Activated T-helper 1 cell treated with anti-CD3 and anti-CD28 coated beads, Interleukin-2, amount 50 U/mL, for 16 hours (primary cell): ENCODE data around the gene MILR1.

Experiments used
- DNase-seq, 2 donors: peaks; one replicate each; pipeline ENCODE4 v3.0.0-alpha.2; 2020; ENCODE audit warnings: low read depth in 1 of 2, low spot score in 1 of 2

The MILR1 gene

DNA sequence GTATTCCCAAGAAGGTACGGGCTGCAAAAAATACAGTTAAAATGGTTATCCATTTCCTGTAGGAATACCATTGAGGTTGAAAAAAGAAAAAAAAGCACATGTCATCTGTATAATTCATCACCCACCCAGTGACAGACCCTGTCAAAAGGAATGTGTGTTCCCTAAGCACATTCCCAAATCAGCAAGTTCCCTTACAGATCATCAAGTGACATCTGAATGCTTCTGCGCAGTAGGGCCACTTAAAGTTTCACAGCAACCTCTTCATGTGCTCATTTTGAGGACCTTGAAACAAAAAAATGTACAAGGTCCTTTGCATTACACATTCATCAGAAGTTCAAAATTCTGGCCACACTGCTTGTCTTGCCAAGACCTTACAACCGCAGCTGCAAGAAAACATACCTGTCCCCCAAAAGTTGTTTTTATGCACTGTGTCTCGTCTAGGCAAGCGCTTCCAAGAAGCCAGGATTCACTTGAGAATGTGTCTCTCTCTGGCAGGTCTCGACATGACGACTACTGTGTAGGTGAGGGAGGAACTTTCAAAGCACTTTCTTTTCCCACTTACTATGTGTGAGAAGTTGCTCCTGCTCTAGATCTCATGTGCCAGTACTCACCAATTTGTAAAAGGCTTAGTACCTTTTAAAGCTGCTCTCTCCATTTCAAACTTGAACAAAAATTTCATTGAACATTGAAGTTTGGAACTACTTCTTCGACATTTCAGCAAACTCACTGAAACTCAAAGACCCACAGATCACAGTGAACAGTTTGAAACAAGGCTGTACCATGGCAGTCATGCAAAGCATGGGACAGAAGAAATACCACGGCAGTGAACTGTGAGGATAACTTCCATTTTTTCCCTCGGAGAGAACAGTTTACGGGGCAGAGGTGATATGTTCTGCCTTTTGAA lies 52.2 kb downstream of the MILR1 start:
- DNase-seq, result no peak

DNA sequence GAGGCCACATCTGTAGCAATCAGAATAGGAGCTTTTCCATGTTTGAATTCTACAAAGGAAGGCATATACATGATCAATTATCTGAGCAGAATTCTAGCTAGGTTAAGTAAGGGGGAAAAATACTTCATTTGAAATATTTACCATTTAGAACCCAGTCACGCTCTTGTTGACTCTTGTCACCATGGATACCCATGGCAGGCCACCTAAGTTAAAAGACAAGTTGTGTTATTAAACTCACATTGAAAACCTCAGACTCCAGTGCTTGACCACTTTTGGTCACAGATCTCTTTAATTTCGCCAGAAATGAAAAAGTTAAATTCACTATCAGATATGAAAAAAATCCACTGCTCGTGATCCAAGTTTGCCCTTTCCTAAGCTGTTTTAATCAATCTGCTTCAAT lies 53.1 kb downstream of the MILR1 start:
- DNase-seq, result no peak

- DNase-seq, result no peak
Observed at GRCh38 chr17:64502809-64503208, 53.9 kb downstream of the MILR1 start.

- DNase-seq, result no peak
Observed at GRCh38 chr17:64503341-64503740, 54.4 kb downstream of the MILR1 start.

DNA sequence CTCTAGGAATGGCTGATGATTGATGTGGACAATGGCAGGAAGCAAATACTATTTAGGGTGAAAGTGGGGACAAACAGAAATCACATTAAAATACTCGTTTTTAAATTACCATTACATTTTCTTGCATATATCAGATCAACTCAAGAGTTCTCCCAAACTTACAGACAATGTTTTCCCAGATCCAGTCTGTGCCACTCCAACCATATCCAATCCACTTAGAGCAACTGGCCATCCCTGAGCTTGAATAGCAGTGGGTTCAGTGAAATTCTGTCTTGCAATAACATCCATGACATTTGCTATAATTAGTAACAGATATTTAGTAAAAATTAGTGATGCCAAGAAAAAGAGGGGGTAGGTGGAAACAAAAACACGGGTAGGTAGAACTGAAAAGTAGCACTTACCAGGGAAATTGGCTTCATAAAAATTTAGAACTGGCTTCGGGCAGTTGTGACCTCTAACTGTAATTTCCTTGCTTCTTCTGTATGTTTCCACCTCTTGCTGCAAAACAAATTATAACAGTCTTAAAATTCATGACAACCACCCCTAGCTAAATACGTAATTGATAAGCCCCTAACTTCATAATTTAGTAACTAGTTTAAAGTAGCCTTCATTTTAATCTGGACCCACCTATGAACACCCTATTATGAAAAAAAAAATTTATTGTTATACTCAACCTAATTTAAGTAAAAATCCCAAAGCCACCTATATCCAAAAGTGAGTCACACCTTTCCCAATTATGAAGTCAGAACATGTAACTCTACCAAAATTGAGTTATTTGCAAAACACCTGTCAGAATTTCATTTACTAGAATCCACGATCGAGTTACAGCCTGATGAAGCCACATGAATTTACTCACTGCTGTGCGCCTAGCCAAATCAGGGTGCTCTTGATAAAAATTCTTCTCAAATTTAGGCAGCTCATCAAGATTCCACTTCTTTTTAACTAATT lies 55.2 kb downstream of the MILR1 start:
- DNase-seq, result no peak

DNA sequence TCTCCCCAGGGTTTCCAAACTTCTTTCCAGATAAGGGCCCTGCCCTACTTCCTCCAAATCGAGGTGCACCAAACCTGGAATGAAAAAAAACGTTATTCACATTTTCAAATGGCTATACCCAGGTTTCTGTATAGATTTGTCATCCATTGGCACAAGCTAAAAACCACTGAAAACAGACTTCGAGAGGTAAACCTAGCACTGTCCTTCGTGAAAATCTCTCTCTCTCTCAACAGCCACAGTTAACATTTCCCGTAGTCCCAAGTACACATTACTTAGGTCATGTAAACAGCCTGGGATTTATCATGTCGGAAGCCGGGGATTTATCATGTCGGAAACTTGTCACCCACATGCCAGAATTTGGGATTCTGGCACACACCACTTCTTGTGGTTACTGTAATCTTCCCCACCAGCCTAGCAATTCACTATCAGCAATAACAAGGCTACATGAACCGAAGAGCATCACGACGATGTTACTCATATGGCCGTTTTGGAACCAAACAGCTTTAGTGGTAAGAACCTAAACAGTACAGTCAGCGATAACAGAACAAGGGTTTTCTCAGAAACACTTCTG lies 55.9 kb downstream of the MILR1 start:
- no peak for DNase-seq

DNA sequence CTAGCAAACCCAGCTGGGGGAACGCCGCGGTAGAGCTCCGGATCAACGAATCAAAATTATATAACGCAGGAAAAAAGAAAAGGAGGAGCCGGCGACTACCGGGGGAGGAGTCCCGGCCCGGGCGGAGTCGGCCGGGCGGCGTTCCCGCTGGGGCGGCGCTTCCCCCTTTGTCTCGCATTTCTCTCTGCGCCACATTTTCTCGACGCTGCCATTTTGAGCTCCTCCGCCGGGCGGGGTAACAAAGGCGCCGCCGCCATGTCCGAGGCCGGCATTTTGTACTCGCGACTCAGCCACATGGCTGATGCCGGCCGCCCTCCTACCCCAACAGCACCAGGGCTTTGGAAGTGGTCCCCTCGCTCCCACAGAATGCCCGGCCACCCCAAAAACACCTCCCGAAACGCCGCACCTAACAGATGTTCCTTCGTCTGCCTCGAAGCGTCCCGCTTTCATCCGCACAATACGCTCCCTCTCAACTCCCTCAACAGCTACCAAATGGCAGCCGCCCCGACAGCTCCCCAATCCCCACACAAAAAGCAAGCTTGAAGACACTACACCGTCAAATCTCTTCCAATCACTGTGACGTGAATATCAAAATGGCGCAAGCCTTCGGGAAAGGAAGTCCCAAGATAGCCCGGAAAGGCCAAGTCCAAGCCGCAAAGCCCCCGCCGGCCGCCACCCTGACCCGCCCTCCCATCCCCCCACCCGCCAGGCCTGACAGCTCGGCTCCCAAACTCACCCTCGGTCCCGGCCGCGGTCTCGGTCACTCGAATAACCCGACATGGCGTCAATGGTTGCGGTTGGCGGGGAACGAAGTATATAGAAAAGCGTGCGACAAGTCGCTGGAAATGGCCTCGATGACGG lies 56.7 kb downstream of the MILR1 start:
- peak; percentile 75 to 79 for DNase-seq

GRCh38 chr17:64506201-64506575 lies 57.3 kb downstream of the MILR1 start, which contains the start of gene DDX5:
TSS of gene DDX5 (minus strand) at chr17:64506289. CDS start at chr17:64506119, 170 bp downstream.
- DNase-seq, result peak; percentile 95 to 97

- peak; percentile 86 to 90 for DNase-seq
Observed at GRCh38 chr17:64506576-64507412, 57.9 kb downstream of the MILR1 start, which contains the start of gene CEP95. TSS of gene CEP95 (plus strand) at chr17:64506977. CDS start at chr17:64507098, 121 bp downstream.

GRCh38 chr17:64507413-64507782 lies 58.5 kb downstream of the MILR1 start:
- no peak for DNase-seq

- DNase-seq, result no peak
Observed at GRCh38 chr17:64508683-64509082, 59.8 kb downstream of the MILR1 start.

DNA sequence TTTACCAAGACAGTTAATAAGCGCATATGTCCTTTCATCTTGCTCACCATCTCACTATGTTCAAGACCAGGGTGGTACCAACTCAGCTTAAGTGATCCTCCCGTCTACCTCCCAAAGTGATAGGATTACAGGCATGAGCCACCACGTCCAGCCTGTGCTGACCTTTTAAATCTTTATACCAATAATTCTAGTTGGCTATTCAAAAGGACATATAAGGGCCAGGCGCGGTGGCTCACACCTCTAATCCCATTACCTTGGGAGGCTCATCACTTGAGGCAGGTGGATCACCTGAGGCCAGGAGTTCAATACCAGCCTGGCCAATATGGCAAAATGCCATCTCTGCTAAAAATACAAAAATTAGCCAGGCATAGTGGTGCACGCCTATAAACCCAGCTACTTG lies 60.3 kb downstream of the MILR1 start:
- DNase-seq, result no peak

DNA sequence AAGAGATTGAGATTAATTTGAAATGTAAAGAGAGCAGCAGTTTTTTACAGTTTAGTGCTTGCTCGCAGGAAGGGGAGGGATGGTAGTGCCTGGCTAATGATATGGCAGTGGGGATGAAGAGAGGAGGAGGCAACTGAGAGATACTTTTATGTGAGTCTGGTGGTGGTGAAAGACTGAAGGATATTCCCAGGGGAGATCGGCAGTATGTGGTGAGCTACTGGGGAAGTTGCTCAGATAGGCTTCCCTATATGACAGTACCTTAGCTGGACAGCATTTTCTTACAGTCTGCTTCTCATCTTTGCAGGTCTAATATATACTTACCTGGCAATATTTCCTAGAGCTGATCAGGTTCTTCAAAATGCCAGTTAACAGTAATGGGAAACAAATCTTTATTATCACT lies 66.5 kb downstream of the MILR1 start:
- DNase-seq, result no peak

GRCh38 chr17:64515829-64516228 lies 66.9 kb downstream of the MILR1 start:
- DNase-seq, result no peak
